GM23248 (cell line): ENCODE results near the gene PTPN18. TPM values are rescaled to one million over a fixed set of nuclear protein-coding genes. Genes with fewer than 3 reads are reported as not detected.

ENCODE experiments used
- DNase-seq: peaks from one replicate; pipeline ENCODE4 v3.0.0-alpha.2; 2015
- H2AFZ ChIP-seq: fragments of 200-600 bp; sonication (generic); 2 replicates; pipeline ENCODE4 v1.6.1; 2016; ENCODE audit warnings: antibody characterized with exemption
- H3F3A ChIP-seq: fragments of 200-600 bp; sonication (generic); 2 replicates; pipeline ENCODE4 v1.6.1; 2016; ENCODE audit warnings: mild to moderate bottlenecking, antibody characterized with exemption, mixed run types; ENCODE audit not compliant: insufficient read depth
- H3K27ac ChIP-seq: fragments of 200-600 bp; sonication (generic); 2 replicates; pipeline ENCODE4 v1.5.1; 2016; ENCODE audit warnings: mild to moderate bottlenecking
- H3K27me3 ChIP-seq: fragments of 200-600 bp; sonication (generic); replicated peaks from 2 replicates; pipeline ENCODE4 v1.6.1; 2016; ENCODE audit warnings: mild to moderate bottlenecking; ENCODE audit not compliant: insufficient read depth
- H3K36me3 ChIP-seq: fragments of 200-600 bp; sonication (generic); 2 replicates; pipeline ENCODE4 v1.6.1; 2016; ENCODE audit warnings: low read depth, mild to moderate bottlenecking
- H3K4me1 ChIP-seq: fragments of 200-600 bp; sonication (generic); 2 replicates; pipeline ENCODE4 v1.6.1; 2016; ENCODE audit warnings: mild to moderate bottlenecking; ENCODE audit not compliant: insufficient read depth
- H3K4me2 ChIP-seq: fragments of 200-600 bp; sonication (generic); one replicate; pipeline ENCODE4 v1.6.1; 2016; ENCODE audit warnings: mild to moderate bottlenecking; ENCODE audit not compliant: unreplicated experiment
- H3K4me3 ChIP-seq: fragments of 200-600 bp; sonication (generic); 2 replicates; pipeline ENCODE4 v1.5.1; 2016; ENCODE audit warnings: mild to moderate bottlenecking
- H3K79me2 ChIP-seq: fragments of 200-600 bp; sonication (generic); 2 replicates; pipeline ENCODE4 v1.6.1; 2016; ENCODE audit warnings: mild to moderate bottlenecking; ENCODE audit not compliant: insufficient read depth
- H3K9ac ChIP-seq: fragments of 200-600 bp; sonication (generic); 2 replicates; pipeline ENCODE4 v1.6.1; 2016; ENCODE audit warnings: mild to moderate bottlenecking
- H3K9me2 ChIP-seq: fragments of 200-600 bp; sonication (generic); 2 replicates; pipeline ENCODE4 v1.6.1; 2016; ENCODE audit warnings: mixed run types, mild to moderate bottlenecking, moderate library complexity; ENCODE audit not compliant: insufficient read depth
- H3K9me3 ChIP-seq: fragments of 200-600 bp; sonication (generic); one replicate; pipeline ENCODE4 v1.6.1; 2017; ENCODE audit warnings: low read depth
- H4K20me1 ChIP-seq: fragments of 200-600 bp; sonication (generic); 2 replicates; pipeline ENCODE4 v1.6.0; 2016; ENCODE audit not compliant: insufficient read depth
- EZH2 ChIP-seq: fragments of 200-600 bp; sonication (generic); IDR thresholded peaks from 2 replicates; pipeline ENCODE4 v1.6.1; 2018; ENCODE audit warnings: antibody characterized with exemption, mild to moderate bottlenecking; ENCODE audit not compliant: insufficient read depth, poor library complexity, severe bottlenecking
- EZH2phosphoT487 ChIP-seq: fragments of 200-600 bp; sonication (generic); IDR thresholded peaks from 2 replicates; pipeline ENCODE4 v1.6.1; 2018; ENCODE audit warnings: antibody characterized with exemption, moderate library complexity, mild to moderate bottlenecking, low read depth; ENCODE audit not compliant: insufficient read depth
- WGBS, 2 experiments: methylation state at CpG; one replicate each; pipeline ENCODE4 v1.1.6; 2015 to 2017; ENCODE audit warnings: low lambda C conversion rate in 2 of 2, low coverage in 1 of 2; ENCODE audit errors: missing lambda C conversion rate in 2 of 2; 5-methylcytosine and 5-hydroxymethylcytosine counted together
- in situ Hi-C: fragments of 300-500 bp; cut with MboI; formaldehyde crosslinking; loops from 2 replicates; pipeline ENCODE4 v1.15.0; 2020
- polyA plus RNA-seq: library from polyadenylated mRNA; unstranded; fragments of >200 nt; fragmentation: Nextera tagmentation; extraction: Ambion mirVana; gene quantifications from 2 replicates; pipeline ENCODE4 v1.2.1, GENCODE V29; 2016
- total RNA-seq: library from RNA; depleted of rRNA; stranded (reverse); fragments of >200 nt; shearing (Covaris generic); gene quantifications from 2 replicates; pipeline ENCODE4 v1.2.3, GENCODE V29; 2014

PTPN18 gene
- total and polyA plus RNA-seq, 2 experiments from 2014 or later = 17.5 to 19.2 TPM

DNA sequence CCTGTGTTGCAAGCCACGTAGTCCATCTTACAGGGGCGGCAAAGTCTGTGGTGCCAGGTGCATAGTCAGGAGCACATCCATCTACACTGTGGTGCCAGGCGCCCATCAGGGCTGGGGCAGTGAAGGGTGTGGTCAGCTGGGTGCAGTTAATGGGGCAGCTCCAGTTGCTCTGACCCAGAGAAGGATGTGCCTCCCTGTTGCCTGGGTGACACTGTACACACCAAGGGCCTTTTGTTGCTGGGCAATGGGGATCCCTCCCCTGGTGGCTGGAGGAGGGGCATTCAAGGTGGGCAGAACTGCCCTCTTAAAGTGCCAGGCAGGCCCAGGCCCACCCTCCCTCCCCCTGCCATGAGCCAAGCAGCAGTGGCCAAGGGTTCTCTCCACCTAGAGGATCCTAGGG is 41.5 kb upstream of the PTPN18 start:
- Histone ChIP-seq H3K79me2 (no peaks in the 10 kb centered on the region), H3K27me3 (no peaks in the 10 kb centered on the region), H3K9me3 (no peaks in the 10 kb centered on the region), H3F3A (no peaks in the 10 kb centered on the region), H3K9ac (no peak overlapping the region), H4K20me1 (no peaks in the 10 kb centered on the region), H3K36me3 (no peaks in the 10 kb centered on the region), H3K9me2 (no peaks in the 10 kb centered on the region), H3K4me2 (no peak overlapping the region), H3K4me1 (no peaks in the 10 kb centered on the region), H3K4me3 (no peak overlapping the region), H2AFZ (no peak overlapping the region), H3K27ac (no peak overlapping the region)
- no peak for TF ChIP-seq EZH2phosphoT487
- TF ChIP-seq EZH2 = no peak
- no peak for DNase-seq
- in situ Hi-C loops = no loop called here
- WGBS, 2 experiments = 66 to 67% methylated on average over 3 of the region's 3 CpGs

- no peaks in the 10 kb centered on the region for H3K79me2 ChIP-seq
- no peak overlapping the region for H3K9ac ChIP-seq
- H2AFZ ChIP-seq = no peak overlapping the region
- in situ Hi-C loops = no loop called here
- no peak for TF ChIP-seq EZH2
- no peak for TF ChIP-seq EZH2phosphoT487
- no peaks in the 10 kb centered on the region for H3K36me3 ChIP-seq
- no peaks in the 10 kb centered on the region for H3K9me2 ChIP-seq
- 0% methylated on average over 1 of the region's 1 CpG for WGBS, 2 experiments
- no peak overlapping the region for H3K27ac ChIP-seq
- no peaks in the 10 kb centered on the region for H3F3A ChIP-seq
- H3K4me1 ChIP-seq = no peaks in the 10 kb centered on the region
- no peak for DNase-seq
- no peaks in the 10 kb centered on the region for H3K9me3 ChIP-seq
- H3K27me3 ChIP-seq = no peaks in the 10 kb centered on the region
- no peak overlapping the region for H3K4me3 ChIP-seq
- H4K20me1 ChIP-seq = no peaks in the 10 kb centered on the region
- no peak overlapping the region for H3K4me2 ChIP-seq
These were observed 39.3 kb upstream of the PTPN18 start for GRCh38 chr2:130316596-130316995.

DNA sequence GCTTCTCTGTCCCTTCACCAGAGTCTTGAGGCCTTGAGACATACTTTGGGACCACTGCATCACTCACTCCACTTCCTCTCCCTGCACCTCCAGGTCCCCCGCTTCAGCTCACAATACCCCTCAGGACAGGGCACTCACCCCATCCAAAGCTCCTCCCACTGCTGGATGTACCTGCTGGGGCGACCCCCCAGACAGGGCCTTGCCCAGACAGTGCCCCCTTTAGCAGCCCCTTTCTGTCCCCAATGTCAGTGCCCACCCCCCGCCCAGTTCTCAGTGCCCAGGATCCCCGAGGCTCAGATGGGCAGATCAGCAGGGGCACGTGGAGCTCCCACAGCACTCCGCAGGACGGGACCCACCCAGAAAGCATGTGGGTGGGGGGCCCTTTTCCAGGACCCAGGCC is 37.0 kb upstream of the PTPN18 start:
- no peaks in the 10 kb centered on the region for H3K27me3 ChIP-seq
- no peak overlapping the region for H3K9ac ChIP-seq
- H3K9me3 ChIP-seq = no peaks in the 10 kb centered on the region
- WGBS, 2 experiments = 64 to 72% methylated on average over 7 of the region's 7 CpGs
- no peaks in the 10 kb centered on the region for H3K9me2 ChIP-seq
- no peaks in the 10 kb centered on the region for H3K4me1 ChIP-seq
- H3K27ac ChIP-seq = no peak overlapping the region
- H3K4me3 ChIP-seq = no peak overlapping the region
- no peaks in the 10 kb centered on the region for H4K20me1 ChIP-seq
- TF ChIP-seq EZH2 = no peak
- TF ChIP-seq EZH2phosphoT487 = no peak
- no peaks in the 10 kb centered on the region for H3F3A ChIP-seq
- H3K4me2 ChIP-seq = no peak overlapping the region
- no peaks in the 10 kb centered on the region for H3K79me2 ChIP-seq
- H3K36me3 ChIP-seq = no peaks in the 10 kb centered on the region
- no peak for DNase-seq
- in situ Hi-C loops = no loop called here
- H2AFZ ChIP-seq = no peak overlapping the region

DNA sequence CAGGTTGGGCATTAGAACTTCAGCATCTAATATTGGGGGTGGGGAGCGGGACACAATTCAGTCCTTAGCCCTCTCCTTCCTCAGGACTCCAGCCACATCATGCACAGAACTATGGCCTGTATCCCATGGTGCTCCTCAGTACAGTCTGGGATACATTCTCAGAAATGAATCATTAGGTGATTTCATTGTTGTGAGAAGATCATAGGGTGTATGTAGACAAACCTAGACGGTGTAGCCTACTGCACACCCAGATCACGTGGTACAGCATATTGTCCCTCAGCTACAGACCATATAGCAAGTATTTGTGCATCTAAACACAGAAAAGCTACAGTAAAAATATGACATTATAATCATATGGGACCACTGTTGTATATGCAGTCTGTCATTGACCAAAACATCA is 36.3 kb upstream of the PTPN18 start:
- no peak overlapping the region for H3K27ac ChIP-seq
- peaks cover 5% of the 10 kb centered on the region for H3K27me3 ChIP-seq
- TF ChIP-seq EZH2 = no peak
- no peaks in the 10 kb centered on the region for H3K36me3 ChIP-seq
- no peaks in the 10 kb centered on the region for H3K9me2 ChIP-seq
- no peak overlapping the region for H3K4me3 ChIP-seq
- in situ Hi-C loops = no loop called here
- H4K20me1 ChIP-seq = no peaks in the 10 kb centered on the region
- no peak overlapping the region for H3K4me2 ChIP-seq
- WGBS, 2 experiments = 57 to 77% methylated on average over 3 of the region's 3 CpGs
- no peaks in the 10 kb centered on the region for H3K9me3 ChIP-seq
- H2AFZ ChIP-seq = no peak overlapping the region
- peak; percentile 8 for DNase-seq
- H3F3A ChIP-seq = no peaks in the 10 kb centered on the region
- no peak overlapping the region for H3K9ac ChIP-seq
- H3K79me2 ChIP-seq = no peaks in the 10 kb centered on the region
- H3K4me1 ChIP-seq = no peaks in the 10 kb centered on the region

DNA sequence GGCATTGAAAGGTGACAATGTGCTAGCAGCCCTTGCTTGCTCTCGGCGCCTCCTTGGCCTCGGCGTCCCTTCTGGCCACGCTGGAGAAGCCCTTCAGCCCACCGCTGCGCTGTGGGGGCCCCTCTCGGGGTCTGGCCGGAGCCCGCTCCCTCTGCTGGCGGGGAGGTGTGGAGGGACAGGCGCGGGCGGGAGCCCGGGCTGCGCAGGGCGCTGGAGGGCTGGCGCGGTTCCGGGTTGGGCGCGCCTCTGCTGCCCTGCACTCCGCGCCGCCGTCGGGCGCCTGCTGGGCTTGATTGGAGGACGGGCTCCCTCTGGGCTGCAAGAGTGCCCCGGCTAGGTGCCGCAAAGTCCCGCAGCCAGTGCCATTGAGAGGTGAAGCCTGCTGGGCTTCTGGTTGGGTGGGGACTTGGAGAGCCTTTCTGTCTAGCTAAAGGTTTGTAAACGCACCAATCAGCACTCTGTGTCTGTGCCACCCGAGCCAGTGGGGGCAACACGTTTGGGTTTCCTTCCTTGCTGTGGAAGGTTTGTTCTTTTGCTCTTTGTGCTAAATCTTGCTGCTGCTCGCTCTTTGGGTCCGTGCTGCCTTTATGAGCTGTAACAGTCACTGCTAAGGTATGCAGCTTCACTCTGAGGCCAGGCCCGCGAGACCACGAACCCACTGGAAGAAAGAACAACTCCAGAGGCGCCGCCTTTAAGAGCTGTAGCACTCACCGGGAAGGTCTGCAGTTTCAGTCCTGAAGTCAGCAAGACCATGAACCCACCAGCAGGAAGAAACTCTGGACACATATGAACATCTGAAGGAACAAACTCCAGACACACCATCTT is 27.9 kb upstream of the PTPN18 start:
- H3K36me3 ChIP-seq = no peaks in the 10 kb centered on the region
- no peak overlapping the region for H3K27ac ChIP-seq
- H2AFZ ChIP-seq = no peak overlapping the region
- WGBS, 2 experiments = 69 to 72% methylated on average over 35 to 43 of the region's 43 CpGs
- H3K9ac ChIP-seq = no peak overlapping the region
- TF ChIP-seq EZH2phosphoT487 = no peak
- no peak for TF ChIP-seq EZH2
- peaks cover 51% of the 10 kb centered on the region for H3K27me3 ChIP-seq
- no peaks in the 10 kb centered on the region for H3K79me2 ChIP-seq
- H3K4me2 ChIP-seq = no peak overlapping the region
- no peaks in the 10 kb centered on the region for H3K4me1 ChIP-seq
- H3K9me3 ChIP-seq = no peaks in the 10 kb centered on the region
- H3F3A ChIP-seq = no peaks in the 10 kb centered on the region
- peak; percentile 45 for DNase-seq
- no peaks in the 10 kb centered on the region for H3K9me2 ChIP-seq
- no peak overlapping the region for H3K4me3 ChIP-seq
- H4K20me1 ChIP-seq = no peaks in the 10 kb centered on the region
- in situ Hi-C loops = no loop called here
